NCI-H187 treated with DMSO at 0.1 percent for 48 hours (cell line): ENCODE data around the gene PRM1.

Experiments
- DNase-seq: peaks from one replicate; lab custom pipeline; 2025; lab: John Stamatoyannopoulos, UW

The PRM1 gene

DNA sequence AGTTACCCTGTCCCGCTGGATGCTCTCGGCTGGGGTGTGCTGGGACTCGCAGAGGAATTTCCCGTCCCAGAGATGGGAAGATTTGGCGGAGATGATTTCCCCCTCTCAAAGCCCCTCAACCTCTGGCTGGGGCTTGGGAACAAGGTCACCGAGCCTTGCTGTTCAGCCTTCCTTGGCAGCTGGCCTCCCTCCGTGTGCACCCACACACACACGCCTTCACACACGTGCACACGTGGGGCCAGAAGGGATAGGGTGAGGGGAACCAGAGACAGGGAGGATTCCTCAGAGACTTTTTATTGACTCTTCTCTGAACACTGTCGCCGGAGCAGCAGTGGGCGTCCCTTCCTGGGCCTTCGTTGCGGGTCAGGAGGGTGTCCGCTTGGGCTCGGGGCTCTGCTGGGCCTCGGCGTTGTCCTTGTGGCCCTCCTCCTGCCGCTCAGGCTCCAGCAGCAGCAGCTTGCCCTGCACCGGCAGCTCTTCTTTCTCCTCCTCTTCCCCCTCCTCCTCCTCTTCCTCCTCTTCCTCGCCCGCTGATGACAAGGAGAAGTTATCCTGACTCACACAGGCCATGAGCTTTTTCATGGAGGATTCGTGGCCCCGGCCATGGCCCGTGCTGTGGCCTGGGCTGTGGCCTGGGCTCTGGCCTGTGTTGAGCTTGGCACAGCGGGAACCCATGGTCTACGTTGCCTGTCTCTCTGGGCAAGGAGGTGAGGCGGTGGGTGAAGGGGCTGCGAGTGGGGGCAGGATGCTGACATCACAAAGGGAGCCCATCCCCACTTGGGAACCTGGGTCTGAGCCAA lies 8.0 kb downstream of the PRM1 start, which contains the start of gene PRM3:
PRM3 (minus strand) TSS at position 709 of the 800 bp plus-strand sequence; CDS start at position 675, 34 bp downstream.
- no peak for DNase-seq

DNA sequence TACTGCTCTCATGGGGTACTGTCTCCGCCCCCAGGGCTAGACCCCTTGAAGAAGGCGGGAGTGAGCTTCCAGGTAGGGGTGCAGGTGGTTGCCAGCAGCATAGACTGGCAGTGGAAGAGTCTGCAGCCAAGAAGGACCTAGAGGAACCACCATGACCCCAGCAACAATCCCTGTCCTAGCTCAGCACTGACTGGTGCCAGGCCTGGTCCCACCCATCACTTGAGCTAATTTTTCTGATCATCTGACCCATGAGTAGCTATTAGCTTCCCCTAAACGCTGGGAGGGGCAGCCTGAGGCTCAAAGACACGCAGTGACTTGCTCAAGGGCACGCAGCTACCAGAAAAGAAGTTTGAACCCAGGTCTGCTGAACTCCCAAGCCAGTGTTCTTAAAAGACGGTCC lies 8.6 kb downstream of the PRM1 start:
- no peak for DNase-seq

DNA sequence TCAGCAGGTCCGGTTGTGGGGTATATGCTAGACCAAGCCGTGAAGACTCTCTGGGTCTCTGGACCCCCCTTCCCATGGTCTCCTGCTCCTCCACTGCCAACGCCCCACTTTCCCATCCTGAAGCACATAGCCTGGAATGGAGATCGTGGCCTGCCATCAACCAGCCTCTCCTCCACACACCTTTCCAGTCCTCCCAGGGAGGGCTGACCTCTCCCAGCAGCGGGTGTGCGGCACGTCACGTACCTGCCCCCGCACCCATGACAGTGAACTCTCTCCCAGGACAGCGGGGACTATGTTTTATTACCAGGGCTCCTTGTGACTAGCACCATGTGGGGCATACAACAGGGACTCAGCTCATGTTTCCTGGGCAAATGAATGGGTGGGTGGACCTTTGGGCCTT lies 9.5 kb downstream of the PRM1 start:
- DNase-seq: no peak

DNA sequence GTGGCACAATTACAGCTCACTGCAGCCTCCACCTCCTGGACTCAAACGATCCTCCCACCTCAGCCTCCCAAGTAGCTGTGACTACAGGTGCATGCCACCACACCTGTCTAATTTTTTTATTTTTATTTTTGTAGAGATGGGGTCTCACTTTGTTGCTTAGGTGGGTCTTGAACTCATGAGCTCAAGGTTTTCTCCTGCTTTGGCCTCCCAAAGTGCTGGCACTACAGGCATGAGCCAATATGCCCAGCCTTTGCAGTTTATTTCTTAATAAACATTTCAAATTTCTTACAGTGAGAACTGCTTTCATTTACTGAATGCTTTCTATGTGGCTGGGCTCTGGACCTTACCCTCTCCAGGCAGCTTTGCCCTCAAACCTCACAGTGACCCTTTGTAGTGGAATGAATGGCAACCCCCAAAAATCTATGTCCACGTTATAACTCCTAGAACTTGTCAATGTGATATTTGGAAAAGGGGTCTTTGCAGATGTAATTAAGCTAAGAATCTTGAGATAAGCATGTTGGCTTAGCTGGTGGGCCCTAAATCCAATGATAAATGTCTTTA lies 10.4 kb downstream of the PRM1 start:
- DNase-seq: no peak

DNA sequence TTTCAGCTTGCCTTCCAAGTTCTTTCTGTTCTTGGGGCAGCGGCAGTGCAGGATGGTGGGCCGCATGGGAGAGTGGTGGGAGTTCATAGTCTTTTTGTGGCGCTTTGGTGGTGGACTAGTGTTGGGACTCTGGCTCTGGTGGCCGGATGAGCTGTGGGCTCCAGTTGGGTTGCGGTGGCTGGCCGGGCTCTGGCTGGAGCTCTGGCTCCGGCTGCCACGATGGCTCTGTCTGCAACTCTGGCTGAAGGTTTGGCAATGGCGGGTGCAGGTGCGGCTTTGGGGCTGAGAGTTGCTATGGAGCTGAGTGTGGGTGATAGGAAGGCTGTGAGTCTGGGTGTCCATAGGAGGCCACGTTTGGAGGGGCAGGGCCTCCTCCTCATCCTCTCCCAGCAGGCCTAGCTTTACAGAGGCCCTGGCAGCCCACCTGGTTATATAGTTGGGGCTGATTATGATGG lies 12.2 kb downstream of the PRM1 start, which contains the start of gene TNP2:
TNP2 (minus strand) TSS at position 405 of the 455 bp plus-strand sequence; CDS start at position 342, 63 bp downstream.
- DNase-seq: no peak

DNA sequence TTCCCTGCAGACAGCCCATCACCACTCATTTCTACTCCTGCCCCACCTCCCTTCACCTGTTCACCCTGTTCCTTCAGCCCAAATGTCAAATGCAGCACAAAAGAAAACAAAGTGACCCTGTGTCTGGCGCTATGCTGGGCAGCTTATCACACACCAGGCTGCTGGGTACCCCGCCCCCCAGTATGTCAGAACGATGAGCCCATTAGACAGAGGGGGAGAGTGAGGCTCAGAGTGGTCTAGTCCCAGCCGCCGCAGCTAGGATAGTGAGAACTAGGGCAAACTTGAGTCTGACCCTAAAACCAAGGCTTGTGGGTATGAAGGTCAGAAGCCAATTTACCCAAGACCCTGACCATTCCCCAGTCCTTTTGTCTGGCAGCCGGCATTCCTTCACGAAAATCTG lies 16.0 kb downstream of the PRM1 start:
- no peak for DNase-seq

DNA sequence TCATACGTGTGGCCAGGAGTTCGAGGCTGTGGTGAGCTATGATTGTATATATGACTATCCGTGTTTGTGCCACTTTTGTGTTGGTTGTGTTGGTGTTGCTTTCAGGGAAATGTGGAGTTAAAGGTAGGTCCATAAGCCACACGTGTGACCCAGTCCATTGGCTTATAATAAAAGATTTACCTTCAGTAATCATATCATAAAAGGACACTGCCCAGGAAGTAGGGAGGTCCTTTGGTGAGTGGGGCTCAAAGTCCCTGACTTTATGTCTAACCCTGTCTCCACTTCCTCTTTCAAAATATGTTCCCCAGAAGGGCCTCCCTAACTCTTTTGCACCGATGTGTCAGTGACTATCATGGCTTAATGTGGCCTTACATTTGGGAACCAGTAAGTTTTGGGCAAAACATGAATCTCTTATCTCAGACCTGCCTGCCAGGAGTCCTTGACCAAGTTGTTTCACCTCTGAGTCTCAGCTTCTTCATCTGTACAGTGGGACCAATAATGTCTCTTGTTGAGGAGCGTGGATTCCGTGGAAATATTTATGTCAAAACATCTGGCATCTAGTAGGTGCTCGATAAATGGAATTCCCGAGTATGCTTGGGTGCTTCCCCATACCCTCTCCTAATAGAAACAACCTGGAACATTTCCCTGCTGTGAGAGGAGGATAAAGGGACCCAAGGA lies 16.8 kb downstream of the PRM1 start:
- DNase-seq: no peak

DNA sequence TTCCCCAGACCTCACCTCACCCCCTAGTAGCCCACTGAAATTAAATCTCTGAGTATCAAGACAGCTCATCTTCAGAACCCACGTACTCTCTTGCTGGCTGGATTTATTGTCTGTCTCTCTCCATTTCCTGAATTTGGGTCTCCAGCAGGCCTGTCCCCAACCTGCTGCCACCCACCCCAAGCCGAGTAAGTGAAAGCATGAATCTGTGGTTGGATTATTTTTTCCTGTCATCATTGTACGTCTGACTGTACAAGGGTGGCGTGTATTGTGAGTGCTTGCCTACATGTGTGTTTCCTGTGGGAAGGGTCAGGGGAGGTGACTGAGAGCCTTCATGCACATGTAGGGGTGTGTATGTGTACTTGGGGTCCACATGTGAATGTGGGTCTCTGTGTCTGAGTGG lies 17.4 kb downstream of the PRM1 start:
- DNase-seq: no peak

DNA sequence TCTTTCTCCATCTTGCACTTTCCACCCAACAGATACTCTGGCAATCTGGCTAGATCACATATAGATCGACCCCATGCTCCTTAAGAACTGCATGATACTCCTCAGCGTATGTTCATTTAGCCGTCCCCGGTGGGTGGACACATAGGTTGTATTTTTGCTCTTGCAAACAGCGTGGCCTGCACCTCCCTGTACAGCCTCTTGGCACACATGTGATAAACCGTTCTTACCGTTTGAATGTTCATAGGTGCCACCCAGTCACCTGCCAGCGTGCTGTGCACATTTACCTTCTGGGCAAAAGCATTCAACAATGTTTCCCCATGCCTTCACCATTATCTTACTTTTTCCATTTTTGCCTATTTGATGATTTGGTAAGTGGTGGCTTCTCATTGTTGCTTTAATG lies 18.2 kb downstream of the PRM1 start:
- no peak for DNase-seq

DNA sequence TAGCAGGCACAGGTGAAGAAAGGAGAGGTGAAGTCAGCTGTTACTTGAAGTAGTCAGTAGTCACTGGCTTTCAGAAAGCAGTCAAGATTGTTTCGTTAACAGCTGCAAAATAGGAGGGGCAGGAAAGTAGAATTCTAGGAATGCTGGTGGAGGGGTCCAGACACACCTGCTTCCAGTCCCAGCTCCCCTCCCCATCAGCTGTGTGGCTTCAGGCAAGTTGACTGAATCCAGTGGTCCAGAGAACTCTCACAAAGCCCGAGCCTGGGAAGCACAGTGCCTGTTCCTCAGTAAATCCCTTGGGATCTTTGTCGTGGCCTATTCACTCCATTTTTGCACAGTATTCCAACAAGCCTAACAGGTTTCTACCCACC lies 20.5 kb downstream of the PRM1 start:
- no peak for DNase-seq

DNA sequence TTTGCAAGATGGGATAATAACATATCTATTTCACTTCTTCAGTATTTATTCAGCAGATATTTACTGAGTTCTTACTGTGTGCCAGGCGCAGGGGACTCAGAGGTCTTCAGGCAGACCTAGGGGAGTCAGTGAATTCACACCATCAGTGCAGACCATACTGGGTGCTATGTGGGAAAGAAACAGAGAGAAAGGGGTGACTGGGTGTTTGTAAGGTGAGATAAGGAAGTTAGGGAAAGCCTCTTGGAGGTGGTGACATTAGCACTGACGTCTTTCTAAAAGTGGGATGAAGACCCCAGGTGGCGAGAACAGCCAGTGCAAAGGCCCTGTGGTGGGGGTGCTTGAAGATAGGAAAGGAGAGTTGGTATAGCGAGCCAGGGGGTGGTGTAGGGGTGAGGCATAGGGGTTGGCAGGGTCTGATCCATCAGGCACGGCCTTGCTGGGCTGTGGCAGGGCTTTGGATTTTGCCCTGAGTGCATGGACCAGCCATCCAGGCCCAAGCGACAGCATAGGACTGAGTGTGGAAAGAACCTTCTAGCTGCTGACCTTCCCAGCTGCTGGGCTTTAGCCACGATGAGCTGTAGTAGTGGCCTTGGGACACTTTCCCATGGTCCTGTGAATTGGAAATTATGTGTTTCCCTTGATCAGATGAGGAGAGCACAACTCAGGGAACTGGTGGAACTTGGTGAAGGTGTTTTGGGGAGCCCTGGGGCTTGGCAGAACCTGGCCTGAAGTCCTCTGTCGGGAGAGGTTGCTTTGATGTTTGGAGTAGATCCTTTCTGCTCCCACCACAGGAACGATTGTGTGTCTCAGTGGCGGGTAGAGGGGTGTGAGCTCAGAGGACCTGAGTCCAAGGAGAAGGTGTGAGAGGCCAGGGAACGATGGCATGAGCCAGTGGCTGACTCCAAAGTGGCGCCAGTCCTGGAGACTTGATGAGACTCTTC lies 21.2 kb downstream of the PRM1 start:
- no peak for DNase-seq

DNA sequence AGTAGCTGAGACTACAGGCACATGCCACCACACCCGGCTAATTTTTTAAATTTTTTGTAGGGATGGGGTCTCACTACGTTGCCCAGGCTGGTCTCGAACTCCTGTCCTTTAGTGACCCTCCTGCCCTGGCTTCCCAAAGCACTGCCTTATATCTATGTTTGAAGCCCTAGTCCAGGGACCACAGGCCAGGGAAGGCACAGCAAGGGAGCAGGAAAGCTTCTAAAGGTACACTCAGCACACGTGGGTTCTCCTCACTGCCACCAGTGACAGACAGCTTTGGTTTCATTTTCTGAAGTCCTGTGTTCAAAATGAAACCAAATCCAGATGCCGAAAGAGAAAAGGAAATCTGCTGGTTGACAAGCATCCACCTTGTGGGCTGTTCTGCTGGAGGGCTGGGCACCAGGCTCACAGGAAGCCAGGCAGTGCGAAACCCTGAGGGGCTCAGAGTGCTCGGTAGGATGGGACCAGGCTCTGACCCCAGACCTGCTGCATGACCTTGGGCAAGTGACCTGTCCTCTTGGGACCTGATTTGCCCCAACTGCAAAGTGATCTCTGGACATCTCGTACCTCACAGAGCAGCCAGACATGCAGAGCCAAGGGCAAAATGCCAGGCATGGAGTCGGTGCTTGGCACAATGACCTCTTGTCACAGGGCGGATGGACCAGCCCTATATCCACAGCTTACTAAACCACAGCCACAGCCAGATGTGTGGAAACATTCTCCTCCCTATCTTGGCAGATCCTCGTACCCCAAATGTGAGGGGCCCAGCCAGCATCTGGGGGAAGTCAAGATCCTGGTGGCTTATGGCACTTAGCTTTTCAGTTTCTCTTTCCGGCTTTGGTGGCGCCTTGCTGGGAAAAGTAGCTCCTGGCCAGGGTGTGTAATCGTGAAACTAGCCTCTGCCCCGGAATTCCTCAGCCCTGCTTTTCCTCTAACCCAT lies 22.3 kb downstream of the PRM1 start:
- no peak for DNase-seq

DNA sequence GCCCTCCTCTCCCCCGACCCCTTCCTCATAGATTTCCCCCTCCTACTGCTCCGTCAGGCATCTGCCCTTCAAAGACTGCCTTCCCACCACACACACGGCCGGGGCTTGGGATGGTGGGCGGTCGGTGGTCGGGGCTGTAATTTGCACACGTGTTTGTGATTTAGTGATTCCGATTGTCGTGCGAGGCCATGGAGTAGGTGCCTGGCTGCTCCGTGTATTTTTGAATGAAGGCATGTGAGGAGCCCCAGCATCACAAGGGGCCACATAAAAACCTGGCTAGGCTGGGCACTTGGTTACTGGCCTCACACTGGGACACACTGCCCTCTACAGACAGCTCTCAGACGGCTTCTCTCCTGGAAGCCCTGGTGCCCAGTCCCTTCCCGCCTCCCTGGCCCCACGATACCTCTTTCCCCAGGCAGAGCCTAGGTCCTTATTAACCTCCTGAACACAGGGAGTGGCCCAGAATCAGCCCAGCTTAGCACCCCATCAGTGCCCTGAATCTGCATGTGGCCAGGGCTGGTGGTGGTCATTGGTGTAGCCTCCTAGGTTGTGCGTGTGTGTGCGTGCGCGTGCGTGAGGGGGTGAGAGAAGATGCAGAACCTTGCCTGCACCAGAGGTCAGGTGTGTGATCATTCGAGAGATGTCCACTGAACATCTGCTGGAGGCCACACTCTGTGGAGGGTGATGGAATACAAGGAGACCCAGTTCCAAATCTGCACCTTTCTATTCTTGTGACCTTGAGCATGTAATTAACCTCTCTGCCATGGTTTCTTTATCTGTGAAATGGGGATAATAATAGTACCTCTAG lies 23.8 kb downstream of the PRM1 start:
- peak; percentile 36 for DNase-seq

DNA sequence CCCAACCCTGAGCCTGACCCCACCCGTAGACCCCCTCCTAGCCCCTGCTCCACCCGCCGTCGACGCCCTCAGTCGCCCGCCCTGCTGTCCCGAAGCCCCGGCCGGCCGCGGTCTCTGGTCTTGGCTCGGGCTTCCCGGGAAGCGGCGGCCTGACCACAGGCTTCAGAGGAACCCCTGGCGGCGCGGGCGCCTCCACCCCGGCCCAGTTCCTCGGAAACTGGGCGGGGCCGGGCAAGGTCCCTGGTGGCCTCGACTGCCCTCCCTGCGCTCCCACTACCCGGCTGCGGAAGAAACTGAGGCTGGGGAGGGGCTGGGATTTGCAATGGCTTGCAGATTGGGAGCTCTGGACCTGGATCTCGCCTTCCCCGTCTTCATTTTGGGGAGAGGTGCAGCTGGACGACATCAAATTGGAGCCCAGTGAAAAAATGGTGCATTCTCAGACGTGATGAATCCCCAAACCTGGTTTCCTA lies 24.4 kb downstream of the PRM1 start:
- DNase-seq: no peak

DNA sequence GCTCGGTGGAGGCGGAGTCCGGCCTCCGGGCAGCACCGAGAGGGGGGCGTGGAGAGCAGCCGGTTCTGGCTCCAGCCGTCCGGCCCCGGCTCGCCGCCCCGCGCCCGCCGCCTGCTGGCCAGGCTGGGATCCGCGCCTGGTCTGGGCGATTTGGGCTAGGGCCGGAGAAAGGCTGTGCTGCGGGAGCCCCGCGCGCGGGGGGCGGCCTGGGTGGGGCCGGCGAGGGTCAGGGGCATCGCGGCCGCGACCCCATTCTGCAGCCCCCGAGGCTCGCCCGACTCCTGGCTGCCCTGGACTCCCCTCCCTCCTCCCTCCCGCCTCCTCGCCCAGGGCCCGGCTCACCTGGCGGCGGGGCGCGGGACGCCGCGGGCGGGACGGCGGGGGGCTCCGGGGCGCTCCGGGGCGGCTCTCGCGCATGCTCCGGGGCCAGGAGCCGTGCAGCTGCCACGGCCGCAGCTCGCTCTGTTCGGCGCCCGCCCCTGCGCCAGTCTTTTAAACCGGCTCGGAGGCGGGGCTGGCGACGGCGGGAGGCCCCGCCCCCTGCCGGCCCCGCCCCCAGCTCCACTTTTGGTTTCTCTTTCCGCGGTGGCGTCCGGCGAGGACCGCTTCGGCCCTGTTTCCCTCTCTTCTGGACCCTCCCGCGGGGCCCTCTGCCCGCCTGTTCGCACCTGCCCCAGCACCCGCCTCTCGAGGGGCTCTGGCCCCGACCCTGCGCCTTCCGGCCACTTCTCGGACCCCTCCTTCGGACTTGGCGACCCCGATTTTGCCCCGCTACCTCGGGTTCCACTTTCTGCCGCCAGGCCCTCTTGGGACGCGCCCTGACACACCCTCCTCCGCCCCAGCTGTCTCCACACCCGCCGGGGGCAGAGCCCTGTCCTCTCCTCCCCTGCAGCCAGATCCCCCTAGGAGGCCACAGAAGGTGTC lies 25.1 kb downstream of the PRM1 start, which contains the start of gene SOCS1:
SOCS1 (minus strand) TSS at position 468 of the 924 bp plus-strand sequence. CDS start 726 bp downstream, outside the sequence.
- peak; percentile 33 for DNase-seq

DNA sequence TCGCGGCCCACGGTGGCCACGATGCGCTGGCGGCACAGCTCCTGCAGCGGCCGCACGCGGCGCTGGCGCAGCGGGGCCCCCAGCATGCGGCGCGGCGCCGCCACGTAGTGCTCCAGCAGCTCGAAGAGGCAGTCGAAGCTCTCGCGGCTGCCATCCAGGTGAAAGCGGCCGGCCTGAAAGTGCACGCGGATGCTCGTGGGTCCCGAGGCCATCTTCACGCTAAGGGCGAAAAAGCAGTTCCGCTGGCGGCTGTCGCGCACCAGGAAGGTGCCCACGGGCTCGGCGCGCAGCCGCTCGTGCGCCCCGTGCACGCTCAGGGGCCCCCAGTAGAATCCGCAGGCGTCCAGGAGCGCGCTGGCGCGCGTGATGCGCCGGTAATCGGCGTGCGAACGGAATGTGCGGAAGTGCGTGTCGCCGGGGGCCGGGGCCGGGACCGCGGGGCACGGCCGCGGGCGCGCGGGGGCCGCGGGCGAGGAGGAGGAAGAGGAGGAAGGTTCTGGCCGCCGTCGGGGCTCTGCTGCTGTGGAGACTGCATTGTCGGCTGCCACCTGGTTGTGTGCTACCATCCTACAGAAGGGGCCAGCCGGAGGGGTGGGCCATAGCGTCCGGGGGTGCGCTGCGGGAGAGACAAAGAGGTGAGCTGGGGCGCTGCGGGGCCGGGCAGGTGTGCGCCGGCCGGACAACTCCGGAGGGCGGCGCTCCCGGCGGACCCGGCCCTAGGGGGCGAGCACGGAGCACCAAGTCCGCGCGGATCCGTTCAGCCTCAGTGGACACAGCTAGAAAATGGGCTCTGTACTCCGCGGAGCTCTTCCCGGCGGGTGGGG lies 26.0 kb downstream of the PRM1 start:
- DNase-seq: no peak
